Coronary artery (tissue), 2 donors: ENCODE measurements around the gene PHTF2.

Source experiments
- DNase-seq: peaks from one replicate; pipeline ENCODE4 v3.0.0-alpha.2; 2017; ENCODE audit warnings: low spot score
- H3K27ac ChIP-seq, 2 donors: fragments of 200-600 bp; sonication (generic); one replicate each; pipeline ENCODE4 v1.5.1; 2016 to 2019
- H3K4me3 ChIP-seq: fragments of 200-600 bp; sonication (generic); 2 replicates; pipeline ENCODE4 v1.5.1; 2016; ENCODE audit warnings: mild to moderate bottlenecking, moderate library complexity
- TF ChIP-seq, protein P1 (sequence below): fragments of 200-600 bp; sonication (generic); IDR thresholded peaks from one replicate; pipeline ENCODE4 v1.5.1; 2019; ENCODE audit warnings: antibody characterized with exemption

Gene PHTF2

DNA sequence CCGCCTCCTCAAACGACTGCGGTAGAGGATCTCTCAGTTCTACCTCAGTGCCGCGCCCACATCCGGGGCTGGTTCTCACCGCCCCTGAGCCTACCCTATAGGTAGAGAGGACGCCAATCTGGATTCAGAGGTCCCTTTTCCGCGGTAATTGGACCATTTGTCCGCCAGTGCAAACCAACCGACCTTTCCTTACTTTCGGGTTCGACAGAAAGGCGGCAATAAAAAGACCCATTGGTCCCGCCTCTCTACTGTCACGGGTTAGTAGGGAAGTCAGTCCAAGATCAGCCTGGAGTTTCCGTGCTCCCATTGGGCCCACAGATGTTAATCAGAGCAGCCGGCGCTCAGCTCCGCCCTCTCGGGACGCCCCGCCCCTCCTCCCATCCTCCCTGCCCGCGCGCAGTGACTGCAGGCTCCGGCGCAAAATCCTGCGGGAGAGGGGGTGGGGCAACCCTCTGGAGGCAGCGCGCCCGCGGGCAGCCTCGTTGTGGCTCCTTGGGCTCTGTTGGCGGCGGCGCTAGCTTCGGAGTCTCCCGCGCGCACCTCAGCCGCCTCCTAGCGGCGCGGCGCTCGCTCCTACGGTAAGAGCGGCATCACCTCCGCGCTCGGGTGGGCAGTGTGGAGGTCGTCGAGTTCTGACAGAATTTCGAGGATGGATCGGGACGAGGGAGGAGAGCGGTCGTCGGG is at the start of gene PHTF2, which contains the start of gene TMEM60:
TSS of gene PHTF2 (plus strand) at position 380 of the 684 bp plus-strand sequence.
TSS of gene TMEM60 (minus strand) at position 41 of the 684 bp plus-strand sequence. CDS start 4,061 bp downstream, outside the sequence.
- Histone ChIP-seq H3K4me3 (peak within 1 kb of the TSS; percentile 94), H3K27ac (peak within 1 kb of the TSS; percentile 84 to 96)
- peak; percentile 99 for DNase-seq
- TF ChIP-seq, protein P1, sequence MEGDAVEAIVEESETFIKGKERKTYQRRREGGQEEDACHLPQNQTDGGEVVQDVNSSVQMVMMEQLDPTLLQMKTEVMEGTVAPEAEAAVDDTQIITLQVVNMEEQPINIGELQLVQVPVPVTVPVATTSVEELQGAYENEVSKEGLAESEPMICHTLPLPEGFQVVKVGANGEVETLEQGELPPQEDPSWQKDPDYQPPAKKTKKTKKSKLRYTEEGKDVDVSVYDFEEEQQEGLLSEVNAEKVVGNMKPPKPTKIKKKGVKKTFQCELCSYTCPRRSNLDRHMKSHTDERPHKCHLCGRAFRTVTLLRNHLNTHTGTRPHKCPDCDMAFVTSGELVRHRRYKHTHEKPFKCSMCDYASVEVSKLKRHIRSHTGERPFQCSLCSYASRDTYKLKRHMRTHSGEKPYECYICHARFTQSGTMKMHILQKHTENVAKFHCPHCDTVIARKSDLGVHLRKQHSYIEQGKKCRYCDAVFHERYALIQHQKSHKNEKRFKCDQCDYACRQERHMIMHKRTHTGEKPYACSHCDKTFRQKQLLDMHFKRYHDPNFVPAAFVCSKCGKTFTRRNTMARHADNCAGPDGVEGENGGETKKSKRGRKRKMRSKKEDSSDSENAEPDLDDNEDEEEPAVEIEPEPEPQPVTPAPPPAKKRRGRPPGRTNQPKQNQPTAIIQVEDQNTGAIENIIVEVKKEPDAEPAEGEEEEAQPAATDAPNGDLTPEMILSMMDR: no peak

DNA sequence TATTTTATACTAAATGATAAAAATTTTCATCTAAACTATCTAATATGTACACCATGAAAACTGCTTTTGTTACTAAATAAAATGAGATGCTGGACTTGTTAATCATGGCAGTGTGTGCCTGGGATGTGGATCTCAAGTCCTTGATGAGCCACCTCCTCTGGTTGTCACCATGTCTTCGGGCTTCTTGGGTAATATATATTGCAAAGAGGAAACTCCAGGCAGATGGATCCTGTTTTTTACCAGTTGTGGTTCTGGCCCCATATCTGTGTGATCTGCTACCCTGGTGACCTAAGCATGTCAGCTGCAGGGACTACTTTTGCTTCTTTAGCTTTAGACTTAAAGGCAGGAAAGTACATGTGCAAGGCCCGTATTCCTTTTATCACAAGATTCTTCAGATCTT is 46.6 kb upstream of the PHTF2 start:
- H3K27ac ChIP-seq: no peak overlapping the region
- H3K4me3 ChIP-seq: no peak overlapping the region
- DNase-seq: no peak
- TF ChIP-seq, protein P1: no peak

DNA sequence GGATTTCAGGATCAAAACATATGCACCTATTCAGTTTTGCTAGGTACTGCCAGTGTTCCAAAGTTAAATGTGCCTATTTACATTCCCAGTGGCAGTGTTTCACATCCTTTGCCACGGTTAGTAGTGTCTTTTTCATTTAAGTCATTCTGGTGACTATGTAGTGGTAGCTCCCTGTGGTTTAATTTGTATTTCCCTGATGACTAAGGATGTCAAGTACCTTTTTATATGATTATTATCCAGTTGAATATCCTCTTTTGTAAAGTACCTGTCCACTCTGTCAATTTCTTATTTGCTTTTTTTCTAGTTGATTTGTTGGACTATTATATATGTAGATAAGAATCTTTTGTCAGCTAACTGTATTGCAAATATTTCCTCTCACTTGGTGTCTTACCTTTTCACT is 45.4 kb upstream of the PHTF2 start:
- no peak overlapping the region for H3K27ac ChIP-seq
- no peak overlapping the region for H3K4me3 ChIP-seq
- TF ChIP-seq, protein P1: no peak
- no peak for DNase-seq

DNA sequence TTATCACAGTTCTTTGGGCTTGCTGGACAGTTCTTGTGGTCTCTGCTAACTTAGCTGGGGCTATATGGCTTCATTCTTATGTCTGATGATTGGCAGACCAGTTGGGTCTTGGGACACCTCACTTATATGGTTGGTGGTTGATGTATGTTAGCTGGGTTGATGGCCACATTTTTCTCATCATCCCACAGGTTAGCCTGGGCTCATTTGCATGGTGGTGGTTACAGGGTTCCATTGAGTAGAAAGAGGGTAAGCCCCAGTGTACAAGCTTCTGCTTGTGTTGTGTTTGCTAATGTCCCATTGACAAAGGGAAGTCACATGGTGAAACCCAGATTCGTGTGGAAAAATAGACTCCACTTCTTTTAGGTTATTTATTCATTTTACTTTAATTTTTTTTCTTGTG is 41.0 kb upstream of the PHTF2 start:
- DNase-seq: no peak

DNA sequence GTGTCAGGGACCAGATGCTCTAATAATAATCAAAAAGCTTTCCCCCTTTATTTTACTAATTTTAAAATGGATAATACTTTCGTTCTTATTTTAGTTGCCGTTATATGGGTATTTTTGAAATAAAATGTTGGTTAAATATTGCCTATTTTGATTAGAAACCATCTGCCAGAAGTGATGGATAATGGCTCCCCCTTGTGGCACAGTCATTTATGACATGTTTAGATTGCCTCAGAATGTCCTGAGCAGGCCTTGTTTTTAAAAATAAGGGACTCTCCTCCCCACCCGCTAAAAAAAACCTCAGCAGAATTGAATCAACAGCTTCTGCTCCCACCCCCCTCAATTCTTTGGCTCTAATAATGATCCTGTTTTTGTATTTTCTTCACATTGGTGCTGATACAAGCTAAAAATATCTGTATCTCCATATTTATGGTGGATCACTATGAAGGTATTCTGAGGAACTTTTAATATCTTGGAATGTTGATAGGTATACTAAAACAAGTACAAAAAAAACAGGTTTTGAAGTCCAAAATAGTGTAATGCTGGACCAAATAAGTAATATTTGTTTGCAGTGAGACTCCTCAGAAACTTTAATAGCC is 39.2 kb upstream of the PHTF2 start:
- DNase-seq: no peak
- Histone ChIP-seq H3K4me3 (no peak overlapping the region), H3K27ac (no peak overlapping the region)
- TF ChIP-seq, protein P1: peak; percentile 55

More for the DNA sequence above, 41.0 kb upstream of the PHTF2 start:
- TF ChIP-seq, protein P1: no peak
- H3K27ac ChIP-seq: no peak overlapping the region
- no peak overlapping the region for H3K4me3 ChIP-seq

DNA sequence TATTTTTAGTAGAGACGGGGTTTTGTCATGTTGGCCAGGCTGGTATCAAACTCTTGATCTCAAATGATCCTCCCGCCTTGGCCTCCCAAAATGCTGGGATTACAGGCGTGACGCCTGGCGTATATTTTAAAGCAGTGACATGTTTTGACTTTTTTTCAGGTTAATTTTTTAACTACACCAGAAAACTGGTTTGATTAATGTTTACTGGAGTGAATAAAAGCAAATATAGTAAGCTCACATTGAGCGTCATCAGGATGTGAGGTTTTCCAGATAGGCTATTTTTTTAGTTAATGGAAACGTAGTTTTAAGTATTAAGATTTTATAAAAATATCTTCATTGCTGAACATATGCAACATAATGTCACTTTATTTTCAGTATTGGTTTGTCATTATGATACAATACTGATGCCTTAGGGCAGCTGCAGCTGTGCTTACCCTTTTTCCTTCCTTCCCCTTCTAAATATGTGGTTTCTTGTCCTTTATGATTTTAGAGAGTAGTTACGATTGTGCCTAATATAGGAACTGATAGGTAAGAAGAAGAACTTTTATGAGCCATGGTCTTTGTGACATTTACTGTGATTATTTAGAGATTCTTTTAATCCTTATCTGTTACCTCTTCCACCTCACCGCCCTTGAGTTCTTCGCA is 37.6 kb upstream of the PHTF2 start:
- TF ChIP-seq, protein P1: no peak
- H3K27ac ChIP-seq: no peak overlapping the region
- DNase-seq: no peak
- no peak overlapping the region for H3K4me3 ChIP-seq
